Measurements from ENCODE around the gene DGKB. TPM values are rescaled to one million over a fixed set of nuclear protein-coding genes. Genes with fewer than 3 reads are reported as not detected.

DGKB gene
- polyA plus RNA-seq, 1 donor (not counting 4 experiments of a cell fraction or from before 2014, with no cell fraction given): 0.01 TPM

DNA sequence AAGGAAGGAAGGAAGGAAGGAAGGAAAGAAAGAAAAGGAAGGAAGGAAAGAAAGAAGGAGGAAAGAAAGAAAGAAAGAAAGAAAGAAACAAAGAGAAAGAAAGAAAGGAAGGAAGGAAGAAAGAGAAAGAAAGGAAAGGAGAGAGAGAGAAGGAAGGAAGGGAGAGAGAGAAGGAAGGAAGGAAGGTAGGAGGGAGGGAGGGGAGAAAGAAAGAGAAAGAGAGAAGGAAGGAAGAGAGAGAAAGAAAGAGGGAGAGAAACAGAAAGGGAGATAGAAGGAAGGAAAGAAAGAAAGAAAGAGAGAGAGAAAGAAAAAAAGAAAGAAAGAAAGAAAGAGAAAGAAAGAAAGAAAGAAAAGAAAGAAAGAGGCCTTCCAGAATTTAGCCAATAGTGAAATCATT lies 204.9 kb downstream of the DGKB start:
- Histone ChIP-seq H3K27me3 (ENCODE audit: control insufficient read depth, extremely low read depth, insufficient read depth, low read length) (no peaks in the 10 kb centered on the region), H3K4me1 (ENCODE audit: control insufficient read depth, extremely low read depth, insufficient read depth, low read length) (no peaks in the 10 kb centered on the region), H3K9ac (ENCODE audit: control insufficient read depth, extremely low read depth, insufficient read depth, low read length) (no peak overlapping the region), H3K4me2 (ENCODE audit: control insufficient read depth, extremely low read depth, insufficient read depth, low read depth, low read length) (no peak overlapping the region), H2AFZ (ENCODE audit: control insufficient read depth, low read length) (no peak overlapping the region), H3K27ac (ENCODE audit: control insufficient read depth, insufficient read depth, low read length) (no peak overlapping the region), H3K9me1 (ENCODE audit: control insufficient read depth, extremely low read depth, insufficient read depth, low read length) (no peaks in the 10 kb centered on the region), H3K9me3 (ENCODE audit: control insufficient read depth, low read depth, low read length) (no peaks in the 10 kb centered on the region), H3K79me2 (ENCODE audit: control insufficient read depth, insufficient read depth, low read length) (no peaks in the 10 kb centered on the region), H3K4me3 (ENCODE audit: control insufficient read depth in 2 of 3, extremely low read depth in 1 of 3, insufficient read depth in 2 of 3, low read depth in 1 of 3, low read length in 3 of 3) (no peak overlapping the region), H3K36me3 (ENCODE audit: control insufficient read depth in 2 of 2, extremely low read depth in 1 of 2, insufficient read depth in 2 of 2, low read length in 2 of 2) (no peaks in the 10 kb centered on the region), H4K20me1 (ENCODE audit: control insufficient read depth, extremely low read depth, insufficient read depth, low read length) (no peaks in the 10 kb centered on the region)
- no peak for TF ChIP-seq EZH2 (IDR thresholded peaks at IDR 0.05; ENCODE audit: low read length)
- TF ChIP-seq, protein P1, sequence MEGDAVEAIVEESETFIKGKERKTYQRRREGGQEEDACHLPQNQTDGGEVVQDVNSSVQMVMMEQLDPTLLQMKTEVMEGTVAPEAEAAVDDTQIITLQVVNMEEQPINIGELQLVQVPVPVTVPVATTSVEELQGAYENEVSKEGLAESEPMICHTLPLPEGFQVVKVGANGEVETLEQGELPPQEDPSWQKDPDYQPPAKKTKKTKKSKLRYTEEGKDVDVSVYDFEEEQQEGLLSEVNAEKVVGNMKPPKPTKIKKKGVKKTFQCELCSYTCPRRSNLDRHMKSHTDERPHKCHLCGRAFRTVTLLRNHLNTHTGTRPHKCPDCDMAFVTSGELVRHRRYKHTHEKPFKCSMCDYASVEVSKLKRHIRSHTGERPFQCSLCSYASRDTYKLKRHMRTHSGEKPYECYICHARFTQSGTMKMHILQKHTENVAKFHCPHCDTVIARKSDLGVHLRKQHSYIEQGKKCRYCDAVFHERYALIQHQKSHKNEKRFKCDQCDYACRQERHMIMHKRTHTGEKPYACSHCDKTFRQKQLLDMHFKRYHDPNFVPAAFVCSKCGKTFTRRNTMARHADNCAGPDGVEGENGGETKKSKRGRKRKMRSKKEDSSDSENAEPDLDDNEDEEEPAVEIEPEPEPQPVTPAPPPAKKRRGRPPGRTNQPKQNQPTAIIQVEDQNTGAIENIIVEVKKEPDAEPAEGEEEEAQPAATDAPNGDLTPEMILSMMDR (optimal IDR thresholded peaks at IDR 0.05 in 1 of 3, IDR thresholded peaks at IDR 0.05 in 1 of 3, conservative IDR thresholded peaks at IDR 0.05 in 1 of 3; ENCODE audit: extremely low read depth in 1 of 3, insufficient read depth in 2 of 3, low read length in 3 of 3): no peak
- FAIRE-seq (no peak), DNase-seq (ENCODE audit: low read depth, low spot score) (no peak)
- dilution Hi-C loops (cut with MboI; ENCODE audit: extremely low pct_ligation_motif_present, low sequenced_read_pairs): no loop called here

GRCh38 chr7:14691597-14692203 lies 210.9 kb downstream of the DGKB start:
- DNase-seq (ENCODE audit: low read depth, low spot score) (no peak), FAIRE-seq (peak; percentile 20)
- no peaks in the 10 kb centered on the region for H3K4me1 ChIP-seq (ENCODE audit: control insufficient read depth, extremely low read depth, insufficient read depth, low read length)
- H3K27me3 ChIP-seq (ENCODE audit: control insufficient read depth, extremely low read depth, insufficient read depth, low read length): no peaks in the 10 kb centered on the region
- no peak overlapping the region for H3K27ac ChIP-seq (ENCODE audit: control insufficient read depth, insufficient read depth, low read length)
- H4K20me1 ChIP-seq (ENCODE audit: control insufficient read depth, extremely low read depth, insufficient read depth, low read length): no peaks in the 10 kb centered on the region
- H3K4me2 ChIP-seq (ENCODE audit: control insufficient read depth, extremely low read depth, insufficient read depth, low read depth, low read length): no peak overlapping the region
- no peak overlapping the region for H2AFZ ChIP-seq (ENCODE audit: control insufficient read depth, low read length)
- no peaks in the 10 kb centered on the region for H3K9me3 ChIP-seq (ENCODE audit: control insufficient read depth, low read depth, low read length)
- H3K9me1 ChIP-seq (ENCODE audit: control insufficient read depth, extremely low read depth, insufficient read depth, low read length): no peaks in the 10 kb centered on the region
- no peaks in the 10 kb centered on the region for H3K79me2 ChIP-seq (ENCODE audit: control insufficient read depth, insufficient read depth, low read length)
- H3K36me3 ChIP-seq (ENCODE audit: control insufficient read depth in 2 of 2, extremely low read depth in 1 of 2, insufficient read depth in 2 of 2, low read length in 2 of 2): no peaks in the 10 kb centered on the region
- dilution Hi-C loops (cut with MboI; ENCODE audit: extremely low pct_ligation_motif_present, low sequenced_read_pairs): no loop called here
- H3K4me3 ChIP-seq (ENCODE audit: control insufficient read depth in 2 of 3, extremely low read depth in 1 of 3, insufficient read depth in 2 of 3, low read depth in 1 of 3, low read length in 3 of 3): no peak overlapping the region
- TF ChIP-seq, protein P1 (optimal IDR thresholded peaks at IDR 0.05 in 1 of 3, IDR thresholded peaks at IDR 0.05 in 1 of 3, conservative IDR thresholded peaks at IDR 0.05 in 1 of 3; ENCODE audit: extremely low read depth in 1 of 3, insufficient read depth in 2 of 3, low read length in 3 of 3): peak; percentile 58 to 79 (median 63)
- TF ChIP-seq EZH2 (IDR thresholded peaks at IDR 0.05; ENCODE audit: low read length): no peak
- no peak overlapping the region for H3K9ac ChIP-seq (ENCODE audit: control insufficient read depth, extremely low read depth, insufficient read depth, low read length)

Data from keratinocyte (primary cell).